HG03175 (cell line): ENCODE data around the gene BLACAT1.
A peak's percentile ranks its signal among the peaks of the same experiment; 100 is the strongest.
"Not testable (repeated sequence)": the region's sequence is repeated elsewhere in the genome, so short reads cannot be mapped to it uniquely, and the experiment has no call there.

ENCODE experiments used
- ATAC-seq: cut with Tn5 transposase; IDR thresholded peaks from one replicate; pipeline ENCODE4 v1.9.1; 2021; ENCODE audit warnings: mild to moderate bottlenecking, moderate library complexity; ENCODE audit not compliant: unreplicated experiment

The BLACAT1 gene

GRCh38 chr1:205484985-205485967 lies 29.4 kb upstream of the BLACAT1 start:
- peak; percentile 60 for ATAC-seq

GRCh38 chr1:205483372-205483771 lies 27.5 kb upstream of the BLACAT1 start:
- ATAC-seq: no peak

- ATAC-seq: not testable (repeated sequence)
These were observed 26.7 kb upstream of the BLACAT1 start for GRCh38 chr1:205482587-205482986.

GRCh38 chr1:205481629-205482151 lies 25.8 kb upstream of the BLACAT1 start:
- ATAC-seq: no peak

- peak; percentile 6 for ATAC-seq
These were observed 25.4 kb upstream of the BLACAT1 start for GRCh38 chr1:205481218-205481617.

GRCh38 chr1:205480349-205480985 lies 24.6 kb upstream of the BLACAT1 start:
- peak; percentile 68 for ATAC-seq

GRCh38 chr1:205478985-205479384 lies 23.1 kb upstream of the BLACAT1 start:
- ATAC-seq: not testable (repeated sequence)

- no peak for ATAC-seq
These were observed 22.0 kb upstream of the BLACAT1 start for GRCh38 chr1:205477759-205478247.

- ATAC-seq: no peak
These were observed 21.4 kb upstream of the BLACAT1 start for GRCh38 chr1:205477121-205477758.

- no peak for ATAC-seq
These were observed 20.8 kb upstream of the BLACAT1 start for GRCh38 chr1:205476648-205477047.

GRCh38 chr1:205475855-205476254 lies 20.0 kb upstream of the BLACAT1 start:
- no peak for ATAC-seq

- ATAC-seq: no peak
These were observed 18.7 kb upstream of the BLACAT1 start for GRCh38 chr1:205474571-205474970.

- ATAC-seq: no peak
These were observed 18.1 kb upstream of the BLACAT1 start for GRCh38 chr1:205473966-205474365.

GRCh38 chr1:205473475-205473874 lies 17.6 kb upstream of the BLACAT1 start:
- no peak for ATAC-seq

- no peak for ATAC-seq
These were observed 17.0 kb upstream of the BLACAT1 start for GRCh38 chr1:205472737-205473441.

GRCh38 chr1:205470131-205470530 lies 14.3 kb upstream of the BLACAT1 start:
- ATAC-seq: no peak

GRCh38 chr1:205466595-205467220 lies 10.9 kb upstream of the BLACAT1 start:
- no peak for ATAC-seq

GRCh38 chr1:205465392-205465791 lies 9.5 kb upstream of the BLACAT1 start:
- no peak for ATAC-seq

GRCh38 chr1:205458777-205459566 lies 3.1 kb upstream of the BLACAT1 start:
- no peak for ATAC-seq
